Activated CD8-positive, alpha-beta memory T cell treated with anti-CD3 and anti-CD28 coated beads, Interleukin-2, amount 50 U/mL, for 48 hours (primary cell): ENCODE data around the gene TMPRSS11D.

Experiments
- DNase-seq: peaks from one replicate; pipeline ENCODE4 v3.0.0-alpha.2; 2020

TMPRSS11D gene

GRCh38 chr4:67884701-67885100 lies 899 bp upstream of the TMPRSS11D start:
- no peak for DNase-seq

- no peak for DNase-seq
These were observed 344 bp downstream of the TMPRSS11D start for GRCh38 chr4:67883458-67883857.

GRCh38 chr4:67880866-67881610 lies 2.8 kb downstream of the TMPRSS11D start:
- DNase-seq, result no peak

GRCh38 chr4:67879486-67879885 lies 4.3 kb downstream of the TMPRSS11D start:
- DNase-seq, result no peak

GRCh38 chr4:67877086-67877485 lies 6.7 kb downstream of the TMPRSS11D start:
- DNase-seq, result no peak

GRCh38 chr4:67874986-67875385 lies 8.8 kb downstream of the TMPRSS11D start:
- DNase-seq, result no peak

- DNase-seq, result no peak
These were observed 10.7 kb downstream of the TMPRSS11D start for GRCh38 chr4:67873116-67873515.

GRCh38 chr4:67871867-67872266 lies 11.9 kb downstream of the TMPRSS11D start:
- no peak for DNase-seq

GRCh38 chr4:67869580-67870190 lies 14.1 kb downstream of the TMPRSS11D start:
- no peak for DNase-seq

GRCh38 chr4:67861513-67861912 lies 22.3 kb downstream of the TMPRSS11D start:
- no peak for DNase-seq

- no peak for DNase-seq
These were observed 30.5 kb downstream of the TMPRSS11D start for GRCh38 chr4:67853336-67853735.

GRCh38 chr4:67820903-67821302 lies 62.9 kb downstream of the TMPRSS11D start:
- no peak for DNase-seq

GRCh38 chr4:67810011-67810410 lies 73.8 kb downstream of the TMPRSS11D start:
- DNase-seq, result no peak

GRCh38 chr4:67809502-67809901 lies 74.3 kb downstream of the TMPRSS11D start:
- no peak for DNase-seq

- DNase-seq, result no peak
These were observed 87.0 kb downstream of the TMPRSS11D start for GRCh38 chr4:67796810-67797209.

GRCh38 chr4:67790721-67791120 lies 93.1 kb downstream of the TMPRSS11D start:
- DNase-seq, result no peak

- no peak for DNase-seq
These were observed 96.5 kb downstream of the TMPRSS11D start for GRCh38 chr4:67787311-67787710.

GRCh38 chr4:67785528-67785927 lies 98.3 kb downstream of the TMPRSS11D start:
- no peak for DNase-seq

- DNase-seq, result no peak
These were observed 104.2 kb downstream of the TMPRSS11D start for GRCh38 chr4:67779631-67780030.

- no peak for DNase-seq
These were observed 107.1 kb downstream of the TMPRSS11D start for GRCh38 chr4:67776746-67777145.
